ENCODE measurements around the gene GLIS2.
A peak's percentile ranks its signal among the peaks of the same experiment; 100 is the strongest.

GLIS2 gene

GRCh38 chr16:4354512-4355409 is 38.9 kb downstream of the GLIS2 start:
- DNase-seq = no peak

DNA sequence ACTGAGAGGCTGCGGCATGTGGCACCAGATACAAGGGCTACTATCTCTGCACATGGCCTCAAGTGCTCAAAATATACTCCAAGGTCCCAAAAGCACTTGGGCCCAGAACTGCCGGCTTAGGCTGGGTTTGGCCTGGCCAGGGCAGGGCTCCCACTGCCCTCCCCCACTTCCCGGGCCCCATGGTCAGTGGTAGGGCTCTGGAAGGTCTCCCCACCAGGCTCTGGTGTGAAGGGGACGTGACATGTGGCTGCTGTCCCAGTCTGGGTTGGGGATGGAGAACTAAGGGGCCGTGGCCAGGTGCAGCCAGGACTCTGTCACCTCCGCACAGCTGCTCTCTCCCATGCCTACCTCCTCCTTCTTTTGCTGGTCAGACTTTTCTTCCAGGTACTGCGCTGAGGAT is 41.0 kb downstream of the GLIS2 start:
- DNase-seq = no peak

GRCh38 chr16:4358236-4358635 is 42.4 kb downstream of the GLIS2 start:
- no peak for DNase-seq

DNA sequence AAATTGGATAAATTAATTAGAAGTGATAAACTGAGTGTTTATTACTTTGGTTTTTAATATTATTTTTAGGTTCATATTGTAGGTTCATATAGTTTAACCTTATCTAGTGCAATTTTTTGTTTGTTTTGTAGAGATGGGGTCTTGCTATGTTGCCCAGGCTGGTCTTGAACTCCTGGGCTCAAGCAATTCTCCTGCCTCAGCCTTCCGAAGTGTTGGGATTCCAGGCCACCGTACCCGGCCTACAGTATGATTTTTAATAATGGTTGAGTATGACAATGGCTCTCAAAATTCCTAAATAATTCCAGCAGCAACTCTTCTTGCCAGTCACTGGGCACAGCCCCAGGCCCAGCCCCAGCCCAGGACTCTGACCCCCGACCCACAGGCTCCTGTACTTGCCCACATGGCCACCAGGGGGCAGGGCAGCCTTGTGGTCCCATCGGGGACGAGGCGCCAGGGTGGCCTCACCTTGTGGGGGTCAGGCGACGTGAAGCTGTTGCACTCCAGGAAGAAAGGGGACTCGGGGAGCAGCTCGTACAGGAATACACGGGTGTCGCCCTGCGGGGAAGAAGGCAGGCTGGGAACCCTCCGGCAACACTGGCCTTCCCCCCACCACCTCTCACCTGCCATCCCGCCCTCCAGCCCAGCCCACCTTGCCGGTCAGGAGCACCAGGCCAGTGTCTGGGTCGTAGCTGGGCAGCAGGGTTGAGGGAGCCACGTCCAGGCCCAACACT is 43.1 kb downstream of the GLIS2 start:
- peak; percentile 64 for DNase-seq

DNA sequence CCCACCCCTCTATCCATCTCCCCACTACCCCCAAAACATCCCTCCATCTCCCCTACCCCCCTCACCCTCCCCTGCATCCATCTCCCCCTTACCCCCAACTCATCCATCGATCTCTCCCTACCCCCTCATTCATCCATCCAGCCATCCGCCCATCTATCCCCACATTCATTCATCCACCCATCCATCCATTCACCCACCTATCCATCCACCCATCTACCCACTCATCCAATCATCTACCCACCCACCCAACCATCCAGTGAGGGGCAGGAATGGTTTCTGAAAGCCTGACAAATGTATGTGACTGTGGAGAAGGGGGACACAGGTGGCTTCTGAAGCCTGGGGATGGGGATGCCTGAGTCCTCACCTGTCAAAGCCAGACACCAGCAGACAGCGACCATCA is 44.0 kb downstream of the GLIS2 start:
- no peak for DNase-seq

DNA sequence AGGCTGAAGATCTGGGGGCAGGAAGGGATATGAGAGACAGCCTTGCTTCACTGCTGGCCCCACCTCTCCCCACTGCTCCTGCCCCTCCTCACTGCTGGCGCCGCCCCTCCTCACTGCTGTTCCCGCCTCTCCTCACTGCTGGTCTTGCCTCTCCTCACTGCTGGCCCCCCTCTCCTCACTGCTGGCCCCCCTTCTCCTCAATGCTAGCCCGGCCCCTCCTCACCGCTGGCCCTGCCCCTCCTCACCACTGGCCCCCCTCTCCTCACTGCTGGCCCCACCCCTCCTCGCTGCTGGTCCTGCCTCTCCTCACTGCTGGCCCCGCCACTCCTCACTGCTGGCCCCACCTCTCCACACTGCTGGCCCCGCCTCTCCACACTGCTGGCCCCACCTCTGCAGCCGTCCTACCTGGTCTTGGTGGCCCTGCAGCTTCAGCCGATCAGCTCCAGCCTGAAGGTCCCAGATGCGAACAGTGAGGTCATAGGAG is 44.7 kb downstream of the GLIS2 start:
- no peak for DNase-seq

DNA sequence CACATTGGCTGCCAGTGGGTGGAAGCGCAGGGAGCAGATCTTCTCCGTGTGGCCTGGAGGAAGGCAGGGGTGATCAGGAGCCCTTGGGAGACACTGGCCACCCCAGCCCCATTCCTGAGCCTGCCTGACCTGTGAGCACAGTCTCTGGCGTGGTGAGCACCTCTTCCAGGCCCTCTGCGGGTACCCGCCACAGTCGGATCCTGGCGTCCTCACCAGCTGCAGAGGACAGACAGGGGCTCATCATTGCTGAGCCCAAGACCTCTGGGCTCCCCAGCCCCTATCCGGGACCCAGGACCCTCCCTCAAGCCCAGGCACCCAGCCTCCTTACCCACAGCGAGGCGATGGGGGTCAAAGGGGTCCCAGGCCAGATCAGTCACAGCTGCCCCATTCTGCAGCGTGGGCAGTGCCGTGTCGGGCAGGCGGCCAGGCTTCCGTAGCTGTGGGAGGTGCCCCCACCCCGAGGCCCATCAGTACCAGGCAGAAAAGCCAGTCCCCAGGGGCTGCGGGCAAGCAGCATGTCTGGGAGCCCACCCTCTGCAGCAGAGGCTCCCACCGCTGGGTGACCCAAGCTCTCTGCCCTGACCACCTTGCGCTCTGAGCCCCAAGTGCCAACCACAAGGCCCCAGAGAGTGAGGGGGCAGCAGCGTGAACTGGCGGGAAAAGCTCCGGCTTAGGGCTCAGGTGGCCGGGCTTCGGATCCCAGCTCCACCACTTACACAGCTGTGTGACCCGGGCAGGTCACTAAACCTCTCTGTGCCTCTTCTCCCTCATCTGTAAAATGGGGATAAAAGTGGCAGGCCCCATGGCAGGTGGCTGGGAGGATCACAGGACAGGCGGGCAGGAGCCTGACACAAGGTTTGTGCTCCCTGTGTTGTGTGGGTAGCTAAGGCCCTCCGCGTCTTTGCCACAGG is 45.4 kb downstream of the GLIS2 start:
- no peak for DNase-seq

GRCh38 chr16:4361944-4362311 is 46.1 kb downstream of the GLIS2 start:
- DNase-seq = no peak

DNA sequence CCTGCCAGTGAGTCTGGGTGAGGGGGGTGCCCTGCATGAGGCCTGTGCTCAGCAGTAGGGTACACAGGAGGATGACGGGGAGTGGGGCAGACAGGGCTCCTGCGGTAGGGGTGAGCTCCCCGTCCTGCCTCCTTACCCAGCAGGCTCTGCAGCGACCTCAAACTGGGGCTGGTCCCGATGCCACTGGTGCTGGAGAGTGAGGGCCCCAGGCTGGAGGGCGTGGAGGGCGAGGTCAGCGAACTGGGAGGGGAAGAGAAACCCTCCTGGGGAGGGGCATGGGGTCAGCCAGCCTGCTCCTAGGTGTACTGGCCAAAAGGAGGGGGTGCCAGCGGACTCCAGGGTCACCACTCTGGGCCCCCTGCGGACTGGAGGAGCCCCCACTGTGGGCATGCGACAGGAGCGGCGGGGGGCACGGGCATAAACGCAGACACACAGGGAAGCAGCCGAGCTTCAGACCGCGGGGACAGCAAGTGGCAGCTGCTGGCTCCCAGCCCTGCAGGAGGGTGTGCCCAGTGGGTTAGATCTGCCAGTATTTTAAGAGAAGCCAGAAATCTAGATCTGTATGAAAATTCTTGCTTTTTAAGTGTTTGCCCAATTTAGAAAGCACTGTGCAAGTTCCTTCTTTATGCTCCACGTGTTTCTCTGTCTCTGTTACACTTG is 46.7 kb downstream of the GLIS2 start:
- DNase-seq = no peak

DNA sequence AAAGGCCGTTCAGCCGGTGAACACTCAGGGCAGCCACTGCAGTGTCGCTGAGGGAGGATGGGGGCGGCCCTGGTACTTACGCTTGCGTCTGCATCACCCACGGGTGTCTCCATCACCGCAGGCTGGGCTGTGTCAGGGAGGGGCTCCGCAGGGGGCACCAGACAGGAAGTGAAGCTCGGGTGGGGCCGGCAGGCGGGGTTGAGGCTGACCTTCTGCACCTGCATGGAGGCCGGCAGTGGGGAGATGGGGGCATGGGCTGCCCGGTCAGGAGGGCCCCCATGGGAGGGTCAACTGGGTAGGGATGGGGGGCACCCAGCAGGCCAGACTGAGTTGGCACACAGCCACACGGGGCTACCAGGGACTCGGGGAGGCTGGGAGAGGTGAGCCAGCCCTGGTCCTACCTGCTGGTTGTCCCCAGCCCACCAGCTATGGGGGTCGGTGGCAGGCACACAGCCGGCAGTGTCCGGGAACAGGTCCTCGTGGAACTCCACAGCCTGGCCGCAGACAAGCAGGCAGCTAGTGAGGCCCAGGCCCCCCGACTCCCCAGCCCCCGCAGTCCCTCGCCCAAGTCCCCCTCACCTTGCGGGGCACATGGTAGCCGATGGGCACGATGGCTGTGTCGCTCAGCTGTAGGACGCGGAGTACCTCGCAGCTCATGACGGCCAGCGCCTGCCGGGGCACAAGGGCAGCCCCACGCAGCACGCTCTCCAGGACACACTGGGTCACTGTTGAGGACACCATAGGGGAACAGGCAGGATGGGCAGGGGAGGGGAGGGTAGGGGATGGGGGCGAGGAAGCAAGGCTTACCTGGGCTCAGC is 48.5 kb downstream of the GLIS2 start:
- DNase-seq = no peak

DNA sequence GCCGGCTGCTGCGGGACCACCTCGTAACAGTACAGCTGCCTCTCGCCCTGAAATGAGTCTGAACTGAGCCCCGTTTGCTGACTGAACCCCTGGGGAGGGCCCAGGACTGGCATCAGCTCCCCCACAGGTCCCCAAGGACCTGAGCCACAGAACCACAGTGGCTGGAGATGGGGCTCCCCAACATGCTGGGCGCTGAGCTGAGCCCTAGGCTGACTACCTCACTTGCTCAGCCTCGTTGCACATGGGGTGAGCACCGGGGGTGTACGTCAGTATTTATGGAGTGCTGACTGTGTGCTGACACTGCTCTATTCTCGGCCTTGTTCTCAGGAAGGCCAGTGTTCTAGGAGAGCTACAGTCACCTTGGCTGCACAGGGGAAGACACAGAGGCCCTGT is 49.1 kb downstream of the GLIS2 start:
- no peak for DNase-seq

DNA sequence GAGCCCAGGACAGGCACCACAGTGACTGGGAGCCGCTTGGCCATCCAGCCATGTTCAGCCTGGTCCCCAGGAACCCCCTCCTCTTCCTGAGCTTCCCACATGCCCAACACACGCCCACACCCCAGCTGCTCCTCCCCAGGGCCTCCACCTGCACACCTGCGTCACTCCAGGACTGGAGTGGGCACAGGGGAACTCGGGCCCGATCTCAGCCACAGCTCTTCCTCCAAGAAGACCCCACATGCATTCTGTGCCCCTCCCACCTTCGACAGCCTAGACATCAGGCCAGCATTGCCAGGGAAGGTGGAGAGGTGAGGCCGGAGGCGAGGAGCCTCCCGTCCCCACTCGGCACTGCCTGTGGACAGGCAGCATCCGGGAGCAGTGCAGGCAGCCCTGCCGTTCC is 49.7 kb downstream of the GLIS2 start:
- no peak for DNase-seq

- DNase-seq = no peak
These were observed 50.1 kb downstream of the GLIS2 start for GRCh38 chr16:4366016-4366415.

GRCh38 chr16:4367393-4367856 is 51.6 kb downstream of the GLIS2 start:
- no peak for DNase-seq

DNA sequence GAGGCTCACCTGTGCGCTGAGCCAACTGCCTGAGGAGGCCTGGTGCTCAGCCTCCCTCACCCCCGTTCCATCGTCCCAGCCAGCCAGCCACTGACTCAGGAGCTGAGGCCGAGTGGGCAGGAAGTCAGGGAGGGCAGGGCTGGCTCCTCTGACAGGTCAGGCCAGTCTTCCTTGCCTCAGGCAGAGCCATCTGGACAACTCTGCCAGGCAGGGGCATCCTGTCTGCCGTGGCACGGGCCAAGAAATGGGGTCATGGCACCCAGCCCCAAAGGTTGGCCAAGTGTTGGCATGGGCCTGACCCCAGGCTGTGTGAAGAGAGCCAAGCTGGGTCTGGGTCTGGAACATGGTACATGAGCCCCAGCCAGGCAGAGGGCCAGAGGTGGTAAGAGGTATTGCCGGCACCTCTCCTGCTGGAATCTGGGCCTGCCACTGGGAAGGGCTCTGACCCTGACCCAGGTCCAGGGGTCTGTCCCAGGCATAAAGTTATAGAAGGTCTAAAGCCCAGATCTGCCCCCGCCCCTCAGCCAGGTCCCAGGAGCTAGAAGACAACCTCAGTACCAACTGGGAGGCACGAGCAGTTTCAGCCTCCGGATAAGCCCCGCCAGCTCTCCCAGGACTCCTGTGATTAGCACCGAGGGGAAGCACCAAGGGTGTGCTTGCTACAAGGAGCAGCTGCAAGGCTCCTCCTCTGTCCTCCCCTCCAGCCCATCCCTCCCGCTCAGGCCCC is 53.3 kb downstream of the GLIS2 start:
- DNase-seq = no peak

- no peak for DNase-seq
These were observed 54.3 kb downstream of the GLIS2 start for GRCh38 chr16:4370151-4370550.

GRCh38 chr16:4370570-4371356 is 54.9 kb downstream of the GLIS2 start:
- DNase-seq = no peak

GRCh38 chr16:4371357-4372000 is 55.6 kb downstream of the GLIS2 start, which contains the start of gene VASN:
Gene VASN (plus strand): TSS chr16:4371848. CDS start chr16:4380878, 9,030 bp downstream.
- peak; percentile 59 for DNase-seq

- no peak for DNase-seq
These were observed 56.2 kb downstream of the GLIS2 start for GRCh38 chr16:4372001-4372577.
